GM19463 (cell line): Measurements from ENCODE around the gene IDH3A.
A peak's percentile ranks its signal among the peaks of the same experiment; 100 is the strongest.

Experiments
- ATAC-seq: cut with Tn5 transposase; IDR thresholded peaks from one replicate; pipeline ENCODE4 v1.9.1; 2021; ENCODE audit warnings: mild to moderate bottlenecking, moderate library complexity; ENCODE audit not compliant: unreplicated experiment

Gene IDH3A

DNA sequence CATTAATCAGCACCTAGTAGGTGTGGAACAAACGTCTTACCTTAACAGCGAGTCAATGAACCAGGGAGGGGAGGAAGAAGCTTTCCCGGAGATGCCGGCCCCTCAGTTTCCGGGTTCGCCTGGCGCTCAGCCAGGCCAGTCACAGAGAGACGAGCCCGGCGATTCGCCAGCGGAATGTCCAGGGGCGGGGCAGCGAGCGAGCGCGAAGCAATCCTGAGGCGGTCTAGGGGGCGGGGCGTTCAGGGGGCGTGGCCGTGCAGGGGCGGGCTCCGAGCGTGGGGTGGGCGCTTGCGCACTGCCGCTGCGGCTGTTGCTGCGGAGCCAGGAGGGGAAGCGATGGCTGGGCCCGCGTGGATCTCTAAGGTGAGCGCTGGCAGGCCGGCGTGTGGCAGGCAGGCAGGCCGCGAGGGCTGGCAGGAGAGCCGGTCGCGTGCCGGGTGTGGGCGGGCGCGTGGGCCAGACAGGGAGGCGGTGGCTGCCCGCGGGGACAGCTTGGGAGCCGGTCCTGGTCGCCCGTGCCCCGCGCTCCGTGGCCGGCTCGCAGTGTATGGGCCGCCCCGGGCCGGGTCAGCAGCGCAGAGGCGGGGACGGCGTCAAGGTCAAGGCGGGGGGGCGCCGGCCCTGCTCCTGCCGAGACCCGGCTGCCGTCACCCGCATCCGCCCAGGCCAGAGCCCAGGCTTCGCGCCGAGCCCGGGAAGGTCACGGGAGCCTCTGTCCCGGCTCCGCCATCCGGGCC is at the start of gene IDH3A:
Gene IDH3A (plus strand): TSS at position 295 of the 737 bp plus-strand sequence. CDS start 42 bp downstream, at position 337.
- peak; percentile 82 for ATAC-seq

DNA sequence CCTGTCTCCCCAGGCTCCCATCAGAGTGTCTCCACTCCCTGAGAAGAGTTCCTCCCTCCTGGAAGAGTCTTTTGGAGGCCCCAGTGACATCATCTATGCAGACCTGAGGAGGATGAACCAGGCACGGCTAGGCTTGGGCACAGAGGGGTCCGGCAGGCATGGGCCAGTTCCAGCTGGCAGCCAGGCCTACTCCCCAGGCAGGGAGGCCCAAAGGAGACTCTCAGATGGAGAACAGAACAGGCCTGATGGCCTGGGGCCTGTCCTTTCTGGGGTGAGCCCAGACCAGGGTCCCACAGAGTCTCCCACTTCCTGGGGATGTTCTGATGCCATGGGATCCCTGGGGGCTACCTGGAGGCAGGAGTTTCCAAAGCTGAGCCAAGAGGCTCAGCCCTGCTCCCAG is 48.3 kb upstream of the IDH3A start:
- no peak for ATAC-seq

DNA sequence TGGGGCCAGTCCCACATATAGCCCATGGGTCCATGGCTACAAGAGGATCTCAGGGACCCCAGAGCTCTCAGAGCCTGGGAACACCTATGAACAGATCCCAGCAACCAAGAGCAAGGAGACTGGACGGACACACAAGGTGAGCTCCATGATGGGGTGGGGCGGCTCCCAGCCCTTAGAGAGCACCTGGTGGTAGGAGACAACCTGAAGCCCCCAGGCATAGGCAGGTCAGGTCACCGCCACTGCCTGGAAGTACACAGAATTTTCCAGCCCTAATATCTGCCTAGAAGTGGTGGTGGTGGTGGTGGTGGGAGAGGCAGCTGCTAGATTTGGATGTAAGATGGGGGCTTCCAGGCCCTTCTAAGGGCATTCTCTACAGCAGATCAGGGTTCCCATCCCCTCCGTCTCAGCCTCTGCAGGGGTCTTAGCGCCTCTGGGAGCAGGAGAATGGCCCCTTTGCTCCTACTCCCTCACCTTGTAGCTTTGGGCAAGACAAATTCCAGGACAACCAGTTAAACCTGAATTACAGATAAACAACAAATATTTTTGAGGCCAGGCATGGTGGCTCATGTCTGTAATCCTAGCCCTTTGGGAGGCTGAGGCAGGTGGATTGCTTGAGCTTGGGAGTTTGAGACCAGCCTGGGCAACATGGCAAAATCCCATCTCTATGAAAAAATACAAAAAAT is 47.6 kb upstream of the IDH3A start:
- ATAC-seq = no peak

DNA sequence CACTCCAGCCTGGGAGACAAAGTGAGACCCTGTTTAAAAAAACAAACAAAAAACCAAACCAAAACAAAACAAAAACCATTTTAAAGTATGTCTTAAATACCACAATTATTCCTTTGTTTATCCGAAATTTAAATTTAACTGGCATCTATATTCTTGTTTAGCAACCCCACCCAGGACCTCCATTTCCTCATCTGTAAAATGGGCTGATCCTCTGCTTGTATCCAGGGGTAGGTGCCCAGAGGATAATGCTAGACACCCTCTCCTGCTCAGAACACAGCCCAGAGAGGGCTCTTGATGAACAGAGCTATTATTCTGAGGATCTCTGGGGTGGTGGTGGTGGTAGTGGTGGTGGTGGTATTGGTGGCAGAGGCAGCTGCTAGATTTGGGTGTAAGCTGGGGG is 47.0 kb upstream of the IDH3A start:
- ATAC-seq = no peak

DNA sequence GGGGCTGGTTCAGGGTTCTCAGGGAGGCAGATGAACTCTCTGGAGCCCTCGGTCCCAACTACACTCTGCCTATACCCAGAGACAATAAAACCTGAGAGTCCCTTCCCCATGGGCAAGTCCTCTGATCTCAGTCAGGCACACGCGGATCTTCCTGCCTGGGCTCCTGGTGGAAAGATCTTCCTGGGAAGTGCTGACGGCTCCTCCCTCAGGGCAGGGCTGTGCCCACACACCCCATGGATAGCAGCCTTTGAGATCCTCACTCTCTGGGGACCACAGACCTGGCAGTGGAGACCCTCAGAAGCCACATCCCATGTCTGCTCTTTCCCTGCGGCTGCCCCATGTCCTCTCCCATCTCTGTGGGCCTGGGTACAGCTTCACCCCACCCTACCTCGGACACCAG is 46.4 kb upstream of the IDH3A start:
- ATAC-seq = no peak

DNA sequence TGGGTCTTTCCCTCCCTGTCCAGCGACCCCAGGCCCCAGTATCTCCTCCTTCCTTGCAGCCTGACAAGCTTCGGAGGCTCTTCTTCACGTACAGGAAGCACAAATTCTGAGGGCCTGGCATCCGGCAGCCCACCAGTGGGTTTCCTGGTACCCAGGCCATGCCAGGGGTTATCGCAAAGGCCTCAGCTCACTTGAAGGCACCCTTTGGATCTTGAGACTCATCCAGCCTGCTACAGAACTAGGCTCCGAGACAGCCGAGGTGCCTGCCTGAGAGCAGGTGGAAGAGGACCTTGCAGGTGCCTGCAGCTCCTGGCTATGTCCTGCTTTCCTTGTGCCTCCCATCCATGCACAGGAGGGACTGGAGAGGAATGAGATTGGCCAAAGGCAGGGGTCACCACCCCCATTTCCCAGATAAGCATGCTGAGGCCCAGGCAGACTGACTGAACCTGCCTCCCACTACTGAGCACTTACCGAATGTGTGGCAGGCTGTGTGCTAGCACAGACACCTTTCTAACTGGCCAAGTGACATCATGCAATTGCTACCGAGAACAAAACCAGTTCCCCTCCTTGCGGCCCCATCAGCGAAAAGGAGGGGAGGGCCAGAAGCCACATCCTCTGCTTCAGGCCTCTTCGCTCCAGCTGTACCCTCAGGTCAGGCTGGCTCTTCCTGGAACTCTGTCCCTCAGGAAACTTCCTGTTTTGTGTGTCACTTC is 45.6 kb upstream of the IDH3A start:
- ATAC-seq = peak; percentile 86

DNA sequence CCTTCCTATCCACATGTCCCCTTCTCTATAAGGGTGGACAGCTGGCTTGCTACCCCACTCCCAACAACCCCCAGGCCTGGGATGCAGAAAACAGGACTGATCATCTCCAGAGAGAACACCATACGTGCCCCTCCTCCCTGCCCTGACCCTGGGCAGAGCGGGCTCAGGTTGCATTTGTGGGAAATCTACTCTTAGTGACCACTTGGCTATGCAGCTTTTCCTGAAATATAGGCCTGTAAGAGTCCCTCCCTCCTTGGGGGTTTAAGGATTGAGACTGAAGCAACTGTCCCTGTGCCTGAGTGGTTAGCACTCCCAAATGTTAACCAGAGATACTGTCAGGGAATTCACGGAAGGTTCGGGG is 45.1 kb upstream of the IDH3A start:
- ATAC-seq = peak; percentile 19

DNA sequence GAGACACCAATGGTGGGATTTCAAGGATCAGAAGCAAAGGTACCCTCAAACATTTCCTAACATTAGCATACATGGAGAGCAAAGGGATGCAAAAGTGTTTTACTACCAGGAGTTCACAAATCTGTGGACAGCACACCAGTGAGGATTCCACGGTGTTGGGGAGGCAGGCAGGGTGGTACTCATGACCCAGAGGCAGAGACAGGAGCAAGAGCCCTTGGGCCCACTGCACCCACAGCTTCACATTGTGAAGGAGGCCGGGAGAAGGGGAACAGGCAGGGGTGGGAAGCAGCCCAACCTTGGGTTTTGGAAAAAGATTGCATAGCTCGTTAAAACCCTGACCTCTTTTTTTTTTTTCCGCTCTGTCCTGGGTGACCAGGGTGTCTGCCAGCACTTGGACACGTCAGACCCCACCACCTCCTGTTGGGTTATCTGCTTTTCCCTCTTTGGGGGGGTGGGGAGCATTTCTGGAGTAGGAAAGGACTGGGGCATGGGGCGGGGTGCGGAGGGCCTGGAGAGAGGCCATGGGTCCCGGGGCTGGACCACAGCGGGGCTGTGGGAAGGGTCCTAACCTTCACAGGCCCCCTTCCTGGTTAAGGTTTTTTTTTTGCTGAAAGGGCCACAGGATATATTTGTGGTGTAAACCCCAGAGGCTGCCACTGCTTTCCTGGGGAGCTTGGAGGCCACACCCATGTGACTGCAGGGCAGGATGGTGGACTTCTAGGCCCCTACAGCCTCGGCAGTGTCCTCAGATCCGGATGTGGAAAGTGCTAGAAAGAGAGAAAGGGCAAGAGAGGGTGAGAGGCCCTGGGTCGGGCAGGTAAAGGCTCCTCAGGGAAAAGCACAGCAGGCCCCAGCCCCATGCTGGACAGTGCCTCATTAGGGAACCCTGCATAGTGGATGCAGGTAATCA is 44.3 kb upstream of the IDH3A start:
- ATAC-seq = no peak

DNA sequence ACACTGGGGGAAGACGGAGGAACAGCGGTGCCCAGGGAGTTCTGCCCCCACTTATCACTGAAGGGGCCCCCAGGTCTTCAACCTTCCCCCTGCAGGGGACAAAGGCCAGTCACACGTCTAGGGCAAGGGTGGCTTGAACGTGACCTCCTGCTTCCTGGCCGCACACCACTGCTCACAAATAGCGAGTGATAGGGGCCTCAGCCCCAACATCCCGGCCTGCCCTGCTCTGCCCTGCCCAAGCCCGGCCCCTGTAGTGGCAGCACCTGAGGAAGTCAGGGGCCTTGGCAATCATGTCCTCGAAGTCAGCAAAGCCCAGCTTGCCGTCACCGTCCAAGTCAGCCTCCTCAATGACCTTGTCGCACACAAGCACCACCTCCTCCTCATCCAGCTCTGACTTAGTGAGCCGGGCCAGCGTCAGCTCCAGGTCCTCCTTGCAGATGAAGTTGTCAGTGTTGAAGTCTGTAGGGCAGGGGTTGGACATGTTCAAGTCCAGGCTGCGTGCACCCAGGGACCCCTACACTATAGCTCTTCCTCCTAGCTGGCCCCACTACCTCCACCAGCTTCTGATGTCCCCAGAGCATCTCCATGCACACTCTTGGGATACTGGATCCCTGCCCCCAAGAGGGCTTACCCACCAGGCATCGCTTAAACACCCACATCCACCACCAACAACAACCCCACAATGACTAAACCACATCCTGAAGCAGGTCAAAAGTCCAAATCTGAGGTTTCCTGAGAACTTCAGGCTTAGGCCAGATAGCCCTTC is 43.5 kb upstream of the IDH3A start:
- ATAC-seq = no peak

DNA sequence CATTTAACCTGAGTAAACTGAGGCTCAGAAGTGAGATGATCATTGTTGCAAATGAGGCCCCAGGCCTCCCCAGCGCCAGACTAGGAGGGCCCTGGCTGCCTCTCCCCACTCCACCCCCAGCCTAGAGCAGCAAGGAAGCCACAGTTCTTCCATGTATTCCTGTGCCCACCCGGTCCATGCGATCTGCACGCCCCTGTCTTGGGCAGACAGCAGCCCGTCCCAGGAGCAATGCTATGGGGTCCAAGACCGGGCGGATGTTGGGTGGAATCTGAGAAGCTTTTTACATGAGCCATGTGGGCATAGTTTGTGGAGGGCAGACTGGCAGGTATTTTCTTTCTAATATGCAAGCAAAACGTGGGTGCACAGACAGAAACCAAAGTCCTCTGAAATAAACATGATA is 41.7 kb upstream of the IDH3A start:
- no peak for ATAC-seq

DNA sequence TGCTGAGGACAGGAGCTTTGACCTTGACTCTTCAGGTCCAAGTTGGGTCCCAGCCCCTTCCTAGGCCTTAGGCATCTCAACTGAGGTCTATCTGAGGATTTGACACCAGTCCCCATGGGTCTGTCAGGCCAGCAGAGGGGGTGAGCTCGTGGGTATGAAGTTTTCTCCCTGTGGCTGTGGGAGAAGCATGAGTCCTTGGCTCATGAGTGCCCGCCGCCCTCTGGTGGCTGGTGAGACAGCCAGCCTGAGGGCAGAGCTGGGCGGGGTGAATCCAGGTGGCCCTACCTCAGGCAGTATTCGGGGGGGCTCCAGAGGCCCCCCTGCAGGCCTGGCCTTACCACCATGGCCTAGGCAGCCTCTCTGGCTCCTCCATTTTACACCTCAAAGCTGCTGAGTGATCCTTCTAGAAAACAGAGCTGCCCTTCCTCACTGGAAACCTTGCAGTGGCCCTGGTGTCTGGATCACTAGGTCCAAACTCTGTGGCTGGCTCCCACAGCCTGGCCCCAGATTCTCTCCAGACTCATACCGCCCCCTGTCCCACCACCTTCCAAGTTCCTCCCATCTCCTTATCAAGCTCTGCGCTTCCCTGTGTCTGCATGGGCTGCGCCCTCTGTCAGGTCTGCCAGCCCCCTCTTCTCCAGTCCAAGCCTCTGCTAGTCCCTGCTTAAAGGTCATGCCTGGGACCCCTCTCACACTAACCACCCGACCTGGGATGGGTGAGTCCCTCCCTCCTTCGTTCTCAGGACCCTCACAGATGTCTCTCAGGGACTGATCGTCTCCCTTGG is 40.7 kb upstream of the IDH3A start:
- peak; percentile 49 for ATAC-seq

DNA sequence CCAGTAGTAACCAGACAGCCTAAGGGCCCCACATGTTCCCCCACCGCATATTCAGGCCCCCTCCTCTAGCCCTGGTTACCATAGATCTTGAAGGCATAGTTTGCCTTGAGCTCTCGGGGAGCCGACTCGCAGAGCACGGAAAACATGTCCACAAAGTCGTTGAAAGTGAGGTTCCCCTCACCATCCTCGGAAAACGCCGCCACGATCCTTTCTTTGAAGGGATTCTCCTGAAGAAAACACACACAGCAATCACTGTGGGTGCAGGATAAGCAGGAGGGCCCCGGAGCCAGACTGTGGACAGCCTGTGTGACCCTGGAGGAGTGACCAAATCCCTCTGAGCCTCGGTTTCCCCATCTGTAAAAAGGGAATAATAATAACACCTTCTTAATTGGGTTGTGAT is 40.0 kb upstream of the IDH3A start:
- ATAC-seq = no peak

DNA sequence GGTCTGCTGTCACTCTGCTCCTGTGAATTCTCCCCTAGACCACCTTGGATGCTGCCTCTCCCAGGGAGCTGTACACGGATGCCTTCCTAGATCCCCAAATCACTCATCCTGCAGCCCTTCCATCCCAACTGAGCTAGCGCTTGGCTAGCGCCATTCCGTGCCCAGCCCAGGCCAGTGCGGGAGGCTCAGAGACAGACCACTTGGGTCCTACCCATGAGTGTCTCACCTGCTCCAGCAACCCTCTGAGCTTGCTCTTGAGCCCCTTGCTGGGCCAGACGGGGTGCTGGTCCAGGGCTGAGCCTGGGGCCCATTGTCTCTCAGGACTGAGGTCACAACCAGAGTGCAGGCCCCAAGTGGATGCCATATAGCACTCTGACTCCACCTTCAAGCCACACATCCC is 39.1 kb upstream of the IDH3A start:
- ATAC-seq = no peak

DNA sequence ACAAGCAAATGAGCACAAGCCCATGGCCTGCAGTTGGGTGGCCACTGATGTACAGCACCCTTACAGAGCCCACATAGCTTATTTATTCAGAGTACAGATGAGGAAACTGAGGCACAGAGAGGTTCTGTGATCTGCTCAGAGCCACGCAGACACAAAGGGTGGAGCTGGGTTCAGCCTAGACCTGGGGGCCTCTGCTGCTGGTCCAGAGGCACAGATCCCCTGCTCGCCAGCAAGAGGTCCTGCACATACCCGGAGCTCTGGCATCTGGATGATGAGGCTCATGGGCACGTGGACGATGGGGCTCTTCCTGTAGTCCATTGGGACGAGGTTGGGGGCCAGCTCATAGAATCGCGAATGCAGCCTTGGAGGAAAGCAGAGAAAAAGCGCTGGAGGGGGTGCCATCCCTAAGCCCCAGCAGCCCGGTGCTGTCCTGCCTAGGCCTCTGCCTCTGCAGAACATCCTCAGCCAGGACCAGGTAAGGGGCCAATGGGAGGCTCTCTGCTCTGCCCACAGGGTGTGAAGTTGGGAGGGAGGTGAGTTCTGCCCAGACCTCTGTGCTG is 38.2 kb upstream of the IDH3A start:
- no peak for ATAC-seq

DNA sequence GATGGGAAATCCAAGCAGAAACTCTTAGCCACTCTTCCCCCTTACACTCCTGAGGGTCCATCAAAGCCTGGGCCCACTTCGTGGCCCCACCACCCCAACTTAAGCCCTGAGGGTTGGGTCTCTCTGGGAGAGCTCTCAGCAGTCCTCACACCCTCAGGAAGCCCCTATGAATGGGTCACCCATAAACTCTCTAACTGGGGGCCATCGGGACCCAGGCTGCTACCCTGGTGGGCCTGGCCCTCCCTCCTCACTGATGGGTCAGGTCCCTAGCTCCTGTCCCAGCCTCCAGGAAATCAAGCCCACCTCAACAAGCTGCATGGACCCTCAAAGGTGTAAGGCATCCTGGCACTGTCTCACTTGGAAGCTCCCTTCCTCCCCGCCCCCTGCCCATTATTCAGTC is 37.4 kb upstream of the IDH3A start:
- no peak for ATAC-seq

DNA sequence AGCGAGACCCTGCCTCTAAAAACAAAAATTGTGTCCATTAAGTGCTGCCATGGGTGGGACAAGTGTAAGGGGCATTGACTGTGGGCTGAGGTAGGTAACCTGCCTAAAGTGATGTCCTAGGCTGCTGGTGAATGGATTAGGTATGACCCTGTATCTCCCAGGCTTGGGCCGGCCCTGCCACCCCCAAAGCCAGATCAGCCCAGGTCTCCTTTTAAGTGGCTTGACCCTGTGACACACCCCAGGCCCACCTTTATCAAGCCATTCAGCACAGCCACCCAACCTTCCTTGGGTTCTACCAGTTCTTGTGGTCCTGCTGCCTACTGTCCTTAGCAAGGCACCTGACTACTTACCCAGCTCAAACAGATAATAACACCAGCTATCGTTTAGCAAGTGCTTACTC is 36.6 kb upstream of the IDH3A start:
- ATAC-seq = no peak

DNA sequence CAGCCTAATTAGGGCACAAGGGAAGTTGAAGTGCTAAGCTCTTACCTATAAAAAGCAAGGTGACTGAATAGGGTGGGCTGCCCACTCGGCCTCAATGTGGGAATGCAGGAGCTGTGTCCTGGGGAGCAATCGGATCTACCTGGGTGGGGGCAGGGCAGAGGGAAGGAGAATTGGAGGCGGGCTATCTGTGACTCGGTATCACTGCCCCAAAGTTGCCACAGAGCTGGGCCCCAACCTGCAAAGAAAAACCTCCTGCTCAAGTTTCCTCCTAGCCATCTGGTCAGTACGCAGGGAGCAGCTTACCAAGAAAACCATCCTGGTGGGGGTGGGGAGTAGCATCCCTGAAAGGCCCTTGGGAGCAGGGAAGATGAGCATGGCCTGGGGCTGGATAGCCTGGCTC is 28.6 kb upstream of the IDH3A start:
- no peak for ATAC-seq

DNA sequence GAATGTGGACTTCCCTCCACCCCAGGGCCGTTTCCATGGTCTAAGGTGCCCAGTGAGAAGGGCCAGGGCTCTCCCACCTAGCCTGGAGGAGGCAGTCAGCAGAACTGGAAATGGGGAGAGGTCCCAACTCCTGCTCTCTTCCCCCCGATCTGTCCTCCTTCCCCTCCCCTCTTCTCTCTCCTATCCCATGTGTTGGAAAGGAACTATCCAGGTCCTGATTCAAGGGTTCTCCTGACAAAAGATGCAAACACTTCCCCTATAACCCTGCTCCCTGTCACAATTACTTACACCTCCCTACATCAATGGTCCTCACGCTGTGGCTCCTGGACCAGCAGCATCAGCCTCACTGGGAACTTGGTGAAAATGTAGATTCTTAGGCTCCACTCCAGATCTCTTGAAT is 23.9 kb upstream of the IDH3A start:
- ATAC-seq = no peak

DNA sequence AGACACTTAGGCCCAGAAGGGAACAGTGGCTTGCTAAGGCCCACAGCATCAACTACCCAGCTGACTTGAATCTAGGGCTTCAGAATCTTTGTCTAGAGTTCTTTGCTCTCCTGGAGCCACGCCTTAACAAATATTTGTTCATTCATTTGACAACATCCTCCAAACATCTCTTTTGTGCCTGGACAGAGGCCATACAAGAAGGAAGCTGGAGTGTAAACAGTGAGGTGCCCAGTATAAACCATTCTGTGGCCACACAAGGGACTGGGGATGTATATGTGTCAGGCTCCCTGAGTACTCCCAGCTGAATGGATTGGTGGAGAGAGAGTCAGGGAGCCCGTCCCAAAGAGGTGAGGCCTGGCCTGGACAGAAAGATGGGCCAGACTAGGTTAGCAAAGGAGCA is 21.3 kb upstream of the IDH3A start:
- ATAC-seq = no peak
